Activated B cell treated with CpG ODN at 0.5 μM for 24 hours (primary cell): Measurements from ENCODE around the gene PDE1A. TPM values are rescaled to one million over a fixed set of nuclear protein-coding genes. Genes with fewer than 3 reads are reported as not detected.
A peak's percentile ranks its signal among the peaks of the same experiment; 100 is the strongest.

Source experiments
- ATAC-seq: fragments of 200-7000 bp; cut with Tn5 transposase; one replicate; pipeline ENCODE4 v1.10.0; 2021; ENCODE audit warnings: low read depth, mild to moderate bottlenecking, moderate library complexity
- CTCF ChIA-PET: fragments of 350-600 bp; sonication (Branson Sonifier 250); formaldehyde crosslinking; loops from one replicate; lab custom pipeline; 2021; ENCODE audit warnings: antibody characterized with exemption; lab: Charles Lee
- POLR2A ChIA-PET: fragments of 350-600 bp; sonication (Branson Sonifier 250); formaldehyde crosslinking; loops from one replicate; lab custom pipeline; 2021; ENCODE audit warnings: antibody characterized with exemption; lab: Charles Lee
- DNase-seq: peaks from one replicate; pipeline ENCODE4 v3.0.0; 2022
- H3K27ac Mint-ChIP-seq: one replicate; pipeline ENCODE4 v1.8.0; 2020; ENCODE audit warnings: mixed read lengths
- H3K27me3 Mint-ChIP-seq: one replicate; pipeline ENCODE4 v1.8.0; 2021; ENCODE audit warnings: mixed read lengths
- H3K36me3 Mint-ChIP-seq: one replicate; pipeline ENCODE4 v1.8.0; 2021; ENCODE audit warnings: low read depth, mixed read lengths
- H3K4me1 Mint-ChIP-seq: one replicate; pipeline ENCODE4 v1.8.0; 2021; ENCODE audit warnings: mixed read lengths
- H3K4me3 Mint-ChIP-seq: one replicate; pipeline ENCODE4 v1.8.0; 2020; ENCODE audit warnings: mild to moderate bottlenecking, mixed read lengths
- H3K9me3 Mint-ChIP-seq: one replicate; pipeline ENCODE4 v1.8.0; 2020; ENCODE audit warnings: mixed read lengths
- intact Hi-C: fragments of 100-400 bp; cut with micrococcal nuclease; formaldehyde crosslinking; loops from one replicate; pipeline ENCODE4 v1.15.1; 2024
- total RNA-seq: library from RNA; stranded (reverse); gene quantifications from 2 replicates; pipeline ENCODE4 v1.2.3, GENCODE V29; 2022
- TF ChIP-seq, protein P1 (sequence below): fragments of 200-600 bp; IDR thresholded peaks from one replicate; pipeline ENCODE4 v1.8.0; 2022; ENCODE audit warnings: antibody characterized with exemption, mild to moderate bottlenecking

PDE1A gene
- total RNA-seq, 1 donor from 2014 or later: not detected

DNA sequence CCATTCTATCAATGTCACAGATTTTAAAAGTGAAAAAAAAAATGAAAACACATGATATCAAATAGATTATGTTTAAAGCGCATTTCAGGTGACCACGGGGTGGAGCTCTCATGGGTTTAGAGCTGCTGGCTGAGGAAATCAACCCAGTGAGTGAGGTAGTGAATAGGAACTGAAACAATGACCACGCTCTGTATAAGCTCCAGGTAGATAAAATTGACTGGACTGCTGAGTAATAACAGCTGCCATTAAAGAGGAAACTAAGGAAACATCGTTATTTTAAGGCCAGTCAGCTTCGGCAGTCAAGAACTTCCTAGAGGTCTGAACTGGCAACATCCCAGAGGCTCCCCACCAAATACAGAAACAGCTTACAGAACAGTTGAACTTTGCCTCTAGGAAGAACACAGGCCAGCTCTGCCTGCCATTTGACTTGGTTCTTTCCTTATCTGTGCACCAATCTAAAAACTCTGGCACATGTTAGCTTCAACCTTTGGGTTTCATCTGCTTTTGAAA, 185.9 kb downstream of the PDE1A start:
- peaks cover 7% of the 10 kb centered on the region for H3K4me1 Mint-ChIP-seq
- ChIA-PET CTCF (interaction anchor here (0.7 to 2.1 kb wide), 8 partner anchors 14 to 744 kb away, joined by 3 to 13 read pairs (median 6); no protein-coding TSS in a partner anchor), POLR2A (no interaction called here)
- ATAC-seq: peak; percentile 62
- no peak overlapping the region for H3K27ac Mint-ChIP-seq
- no peaks in the 10 kb centered on the region for H3K27me3 Mint-ChIP-seq
- no peaks in the 10 kb centered on the region for H3K9me3 Mint-ChIP-seq
- TF ChIP-seq, protein P1, sequence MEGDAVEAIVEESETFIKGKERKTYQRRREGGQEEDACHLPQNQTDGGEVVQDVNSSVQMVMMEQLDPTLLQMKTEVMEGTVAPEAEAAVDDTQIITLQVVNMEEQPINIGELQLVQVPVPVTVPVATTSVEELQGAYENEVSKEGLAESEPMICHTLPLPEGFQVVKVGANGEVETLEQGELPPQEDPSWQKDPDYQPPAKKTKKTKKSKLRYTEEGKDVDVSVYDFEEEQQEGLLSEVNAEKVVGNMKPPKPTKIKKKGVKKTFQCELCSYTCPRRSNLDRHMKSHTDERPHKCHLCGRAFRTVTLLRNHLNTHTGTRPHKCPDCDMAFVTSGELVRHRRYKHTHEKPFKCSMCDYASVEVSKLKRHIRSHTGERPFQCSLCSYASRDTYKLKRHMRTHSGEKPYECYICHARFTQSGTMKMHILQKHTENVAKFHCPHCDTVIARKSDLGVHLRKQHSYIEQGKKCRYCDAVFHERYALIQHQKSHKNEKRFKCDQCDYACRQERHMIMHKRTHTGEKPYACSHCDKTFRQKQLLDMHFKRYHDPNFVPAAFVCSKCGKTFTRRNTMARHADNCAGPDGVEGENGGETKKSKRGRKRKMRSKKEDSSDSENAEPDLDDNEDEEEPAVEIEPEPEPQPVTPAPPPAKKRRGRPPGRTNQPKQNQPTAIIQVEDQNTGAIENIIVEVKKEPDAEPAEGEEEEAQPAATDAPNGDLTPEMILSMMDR: no peak
- no peak for DNase-seq
- no peak overlapping the region for H3K4me3 Mint-ChIP-seq
- no peaks in the 10 kb centered on the region for H3K36me3 Mint-ChIP-seq
- intact Hi-C loops: loop anchor here (1.0 kb wide), 2 partner anchors 409 to 739 kb away; no protein-coding TSS in a partner anchor

DNA sequence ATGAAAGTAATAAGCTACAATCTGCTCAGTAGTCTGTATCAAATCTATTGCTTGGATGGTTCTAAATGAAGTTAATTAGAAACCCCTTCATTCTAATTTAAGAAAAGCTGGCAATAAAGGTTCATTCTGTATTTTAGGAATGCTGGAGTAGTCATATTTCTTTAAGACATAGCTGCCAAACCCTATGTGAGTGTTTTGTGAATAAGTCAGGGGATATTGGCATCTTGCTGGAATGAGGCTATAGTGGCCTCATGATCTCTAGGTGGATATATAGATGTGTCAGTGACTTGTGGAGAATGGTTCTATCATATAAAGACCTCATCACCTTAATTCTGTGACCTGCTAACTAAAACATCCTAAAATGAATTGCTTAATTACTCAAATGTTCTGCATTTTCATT, 196.3 kb downstream of the PDE1A start:
- Mint-ChIP-seq H3K4me1 (no peaks in the 10 kb centered on the region), H3K36me3 (no peaks in the 10 kb centered on the region), H3K4me3 (no peak overlapping the region), H3K27ac (no peak overlapping the region), H3K27me3 (no peaks in the 10 kb centered on the region), H3K9me3 (no peaks in the 10 kb centered on the region)
- ATAC-seq: no peak
- TF ChIP-seq, protein P1: no peak
- intact Hi-C loops: no loop called here
- no peak for DNase-seq
- ChIA-PET POLR2A (no interaction called here), CTCF (no interaction called here)

DNA sequence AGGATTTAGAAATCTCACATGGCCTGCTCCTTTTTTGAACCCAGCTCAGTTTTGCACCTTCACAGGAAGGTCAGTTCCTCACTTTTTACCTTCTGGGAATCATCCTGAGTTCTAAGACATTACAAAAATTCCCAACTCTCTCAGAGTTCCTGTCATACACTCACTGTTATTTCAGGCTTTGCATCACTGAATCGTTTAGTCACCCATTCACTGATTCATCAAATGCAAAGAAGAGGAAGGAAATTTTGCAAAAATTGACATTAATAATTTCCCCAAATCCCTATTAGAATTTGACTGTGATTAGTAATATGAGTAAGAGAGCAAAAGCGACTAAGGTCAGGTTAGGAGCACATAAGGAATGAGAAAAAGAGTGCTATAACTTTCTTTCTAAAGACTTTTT, 197.5 kb downstream of the PDE1A start:
- intact Hi-C loops: no loop called here
- no peaks in the 10 kb centered on the region for H3K27me3 Mint-ChIP-seq
- H3K4me3 Mint-ChIP-seq: no peak overlapping the region
- DNase-seq (no peak), ATAC-seq (no peak)
- H3K4me1 Mint-ChIP-seq: no peaks in the 10 kb centered on the region
- TF ChIP-seq, protein P1: no peak
- H3K9me3 Mint-ChIP-seq: no peaks in the 10 kb centered on the region
- ChIA-PET POLR2A (no interaction called here), CTCF (no interaction called here)
- H3K36me3 Mint-ChIP-seq: no peaks in the 10 kb centered on the region
- H3K27ac Mint-ChIP-seq: no peak overlapping the region

DNA sequence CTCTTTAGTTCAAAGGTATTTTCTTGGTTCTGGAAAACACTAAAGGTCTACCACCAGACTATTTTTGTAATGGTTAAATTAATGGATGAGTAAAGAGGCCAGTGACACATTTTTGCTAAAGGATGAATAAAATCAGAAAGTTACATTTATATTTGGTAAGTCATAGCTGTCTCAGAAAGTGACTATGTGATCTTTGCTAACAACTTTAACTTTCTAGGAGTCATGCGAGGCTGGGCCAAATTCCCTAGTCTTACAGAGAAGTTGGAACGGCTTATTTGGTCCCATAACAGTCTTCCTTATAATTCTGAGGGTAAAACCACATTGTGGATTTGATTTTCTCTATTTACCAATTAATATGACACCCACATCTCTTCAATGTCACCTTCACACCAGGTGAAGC, 198.1 kb downstream of the PDE1A start:
- ATAC-seq (no peak), DNase-seq (no peak)
- H3K27ac Mint-ChIP-seq: no peak overlapping the region
- ChIA-PET POLR2A (no interaction called here), CTCF (no interaction called here)
- H3K4me1 Mint-ChIP-seq: no peaks in the 10 kb centered on the region
- intact Hi-C loops: no loop called here
- TF ChIP-seq, protein P1: no peak
- no peak overlapping the region for H3K4me3 Mint-ChIP-seq
- no peaks in the 10 kb centered on the region for H3K9me3 Mint-ChIP-seq
- no peaks in the 10 kb centered on the region for H3K27me3 Mint-ChIP-seq
- H3K36me3 Mint-ChIP-seq: no peaks in the 10 kb centered on the region

DNA sequence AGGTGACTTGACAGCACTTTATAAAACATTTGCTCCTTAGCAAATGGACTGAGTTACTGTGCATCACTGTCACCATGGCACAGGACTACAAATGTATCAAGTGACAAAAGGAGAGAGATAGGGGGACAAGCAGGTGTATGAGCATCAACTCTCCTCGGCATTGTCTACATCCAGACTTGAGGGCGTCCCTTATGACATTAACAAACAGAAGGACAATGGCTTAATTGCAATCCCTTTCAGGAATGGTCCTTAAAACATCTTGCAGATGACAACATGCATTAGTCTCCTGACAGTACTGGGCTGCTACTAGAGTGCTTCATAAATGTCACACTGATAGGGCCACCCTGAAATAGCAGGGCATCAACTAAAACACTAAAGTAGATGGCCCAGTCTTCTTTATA, 198.8 kb downstream of the PDE1A start:
- CTCF ChIA-PET: interaction anchor here (1.4 kb wide), 1 partner anchor 12 kb away, joined by 3 read pairs; no protein-coding TSS in a partner anchor
- ATAC-seq (no peak), DNase-seq (no peak)
- Mint-ChIP-seq H3K4me1 (no peaks in the 10 kb centered on the region), H3K27me3 (no peaks in the 10 kb centered on the region), H3K27ac (no peak overlapping the region), H3K36me3 (no peaks in the 10 kb centered on the region), H3K9me3 (no peaks in the 10 kb centered on the region), H3K4me3 (no peak overlapping the region)
- POLR2A ChIA-PET: no interaction called here
- intact Hi-C loops: no loop called here
- TF ChIP-seq, protein P1: no peak
